B cell (primary cell): ENCODE measurements around the gene CSTF3. TPM values are rescaled to one million over a fixed set of nuclear protein-coding genes. Genes with fewer than 3 reads are reported as not detected.

Experiments
- ATAC-seq: fragments of 200-7000 bp; cut with Tn5 transposase; one replicate; pipeline ENCODE4 v1.10.0; 2021; ENCODE audit warnings: low read depth, mild to moderate bottlenecking, moderate number of reproducible peaks, moderate library complexity
- CTCF ChIA-PET: fragments of 350-600 bp; sonication (Branson Sonifier 250); formaldehyde crosslinking; loops from one replicate; lab custom pipeline; 2021; ENCODE audit warnings: antibody characterized with exemption, inconsistent platforms; lab: Charles Lee
- POLR2A ChIA-PET: fragments of 350-600 bp; sonication (Branson Sonifier 250); formaldehyde crosslinking; loops from one replicate; lab custom pipeline; 2021; ENCODE audit warnings: antibody characterized with exemption; lab: Charles Lee
- DNase-seq: peaks from one replicate; pipeline ENCODE4 v3.0.0; 2013
- H2AFZ ChIP-seq: 2 replicates; pipeline ENCODE4 v1.6.1; 2012; ENCODE audit warnings: mild to moderate bottlenecking, low read depth, low read length; ENCODE audit not compliant: insufficient read depth, poor library complexity, severe bottlenecking
- H3K27ac ChIP-seq, 2 donors: 1 replicate in 1 of 2; 2 replicates in 1 of 2; pipeline ENCODE4 v1.5.1; 2012 to 2013; ENCODE audit warnings: low read length in 2 of 2, mild to moderate bottlenecking in 2 of 2, moderate library complexity in 1 of 2
- H3K27me3 ChIP-seq, 4 experiments: fragments of 200-600 bp in 1 of 4; sonication (generic) in 1 of 4; replicated peaks in 1 of 4; 1 replicate in 2 of 4; 2 replicates in 2 of 4; pipeline versions ENCODE4 v1.6.1 to v1.7.0; 2013 to 2016; ENCODE audit warnings: low read length in 3 of 4, mild to moderate bottlenecking in 2 of 4, mixed read lengths in 1 of 4, moderate library complexity in 1 of 4; ENCODE audit not compliant: insufficient read depth in 4 of 4, control insufficient read depth in 3 of 4; ENCODE audit errors: control extremely low read depth in 1 of 4
- H3K36me3 ChIP-seq, 2 experiments: replicated peaks in 1 of 2; 1 replicate in 1 of 2; 2 replicates in 1 of 2; pipeline versions ENCODE4 v1.6.1 to v1.7.1; 2013; ENCODE audit warnings: low read length in 1 of 2; ENCODE audit not compliant: insufficient read depth in 2 of 2, control insufficient read depth in 1 of 2; ENCODE audit errors: control extremely low read depth in 1 of 2, extremely low read depth in 1 of 2
- H3K4me1 ChIP-seq, 2 donors: fragments of 200-600 bp in 1 of 2; sonication (generic) in 1 of 2; 1 replicate in 1 of 2; 2 replicates in 1 of 2; pipeline versions ENCODE4 v1.5.1 to v1.6.1; 2013 to 2017; ENCODE audit warnings: low read length in 2 of 2; ENCODE audit not compliant: control insufficient read depth in 2 of 2, insufficient read depth in 2 of 2
- H3K4me2 ChIP-seq: replicated peaks from 2 replicates; pipeline ENCODE3; 2012; ENCODE audit warnings: mild to moderate bottlenecking, low read depth, low read length; ENCODE audit not compliant: poor library complexity, severe bottlenecking
- H3K4me3 ChIP-seq, 5 experiments: fragments of 200-600 bp in 1 of 5; sonication (generic) in 1 of 5; 1 replicate in 3 of 5; 2 replicates in 2 of 5; pipeline versions ENCODE4 v1.5.1 to v1.7.0; 2011 to 2016; ENCODE audit warnings: low read length in 4 of 5, mild to moderate bottlenecking in 4 of 5, low read depth in 2 of 5, control low read depth in 1 of 5, moderate library complexity in 1 of 5; ENCODE audit not compliant: insufficient read depth in 1 of 5; ENCODE audit errors: control extremely low read depth in 1 of 5, extremely low read depth in 1 of 5
- H3K79me2 ChIP-seq: fragments of 200-600 bp; sonication (generic); one replicate; pipeline ENCODE4 v1.6.0; 2016; ENCODE audit warnings: low read length; ENCODE audit not compliant: control insufficient read depth, insufficient read depth
- H3K9ac ChIP-seq: fragments of 200-600 bp; sonication (generic); 2 replicates; pipeline ENCODE4 v1.6.1; 2017; ENCODE audit warnings: mild to moderate bottlenecking, low read length, moderate library complexity
- H3K9me3 ChIP-seq, 3 donors: one replicate each; pipeline versions ENCODE4 v1.6.1 to v1.7.1; 2013; ENCODE audit warnings: low read length in 2 of 3; ENCODE audit not compliant: control insufficient read depth in 2 of 3, insufficient read depth in 1 of 3; ENCODE audit errors: control extremely low read depth in 1 of 3
- H4K20me1 ChIP-seq: 2 replicates; pipeline ENCODE4 v1.6.0; 2012; ENCODE audit warnings: mild to moderate bottlenecking, low read length; ENCODE audit not compliant: insufficient read depth, control insufficient read depth, poor library complexity, severe bottlenecking
- H3K27ac Mint-ChIP-seq: one replicate; pipeline ENCODE4 v1.8.0; 2021; ENCODE audit warnings: mixed read lengths
- H3K27me3 Mint-ChIP-seq: one replicate; pipeline ENCODE4 v1.8.0; 2021; ENCODE audit warnings: mixed read lengths
- H3K4me1 Mint-ChIP-seq: one replicate; pipeline ENCODE4 v1.8.0; 2021; ENCODE audit warnings: mixed read lengths
- H3K4me3 Mint-ChIP-seq: one replicate; pipeline ENCODE4 v1.8.0; 2021; ENCODE audit warnings: mixed read lengths
- H3K9me3 Mint-ChIP-seq: one replicate; pipeline ENCODE4 v1.8.0; 2022; ENCODE audit warnings: mixed read lengths; ENCODE audit not compliant: insufficient read depth
- EZH2 ChIP-seq: IDR thresholded peaks from 2 replicates; pipeline ENCODE4 v1.6.1; 2012; ENCODE audit warnings: borderline replicate concordance, low read depth, mild to moderate bottlenecking, moderate library complexity, low read length; ENCODE audit not compliant: insufficient read depth, poor library complexity, severe bottlenecking
- WGBS: methylation state at CpG from one replicate; pipeline ENCODE4 v1.1.5; 2013; ENCODE audit warnings: missing lambda C conversion rate; ENCODE audit not compliant: insufficient coverage; 5-methylcytosine and 5-hydroxymethylcytosine counted together
- intact Hi-C: fragments of 100-400 bp; cut with micrococcal nuclease; formaldehyde crosslinking; loops from one replicate; pipeline ENCODE4 v1.10.0; 2022
- polyA plus RNA-seq: library from polyadenylated mRNA; depleted of rRNA; stranded (reverse); fragments of >200 nt; gene quantifications from 2 replicates; pipeline ENCODE4 v1.2.3, GENCODE V29; 2012
- total RNA-seq, 2 donors: library from RNA; stranded (reverse); fragments of 120-200 nt in 1 of 2; gene quantifications; 1 replicate in 1 of 2; 2 replicates in 1 of 2; pipeline versions ENCODE4 v1.2.3 to v1.2.4, GENCODE V29; 2013 to 2022
- TF ChIP-seq, protein P1 (sequence below): fragments of 200-600 bp; IDR thresholded peaks from one replicate; pipeline ENCODE4 v1.8.0; 2022; ENCODE audit warnings: antibody characterized with exemption, mild to moderate bottlenecking

The CSTF3 gene
- total and polyA plus RNA-seq, 2 donors (not counting 1 experiment from before 2014, with no cell fraction given): 14.4 to 42.2 TPM

DNA sequence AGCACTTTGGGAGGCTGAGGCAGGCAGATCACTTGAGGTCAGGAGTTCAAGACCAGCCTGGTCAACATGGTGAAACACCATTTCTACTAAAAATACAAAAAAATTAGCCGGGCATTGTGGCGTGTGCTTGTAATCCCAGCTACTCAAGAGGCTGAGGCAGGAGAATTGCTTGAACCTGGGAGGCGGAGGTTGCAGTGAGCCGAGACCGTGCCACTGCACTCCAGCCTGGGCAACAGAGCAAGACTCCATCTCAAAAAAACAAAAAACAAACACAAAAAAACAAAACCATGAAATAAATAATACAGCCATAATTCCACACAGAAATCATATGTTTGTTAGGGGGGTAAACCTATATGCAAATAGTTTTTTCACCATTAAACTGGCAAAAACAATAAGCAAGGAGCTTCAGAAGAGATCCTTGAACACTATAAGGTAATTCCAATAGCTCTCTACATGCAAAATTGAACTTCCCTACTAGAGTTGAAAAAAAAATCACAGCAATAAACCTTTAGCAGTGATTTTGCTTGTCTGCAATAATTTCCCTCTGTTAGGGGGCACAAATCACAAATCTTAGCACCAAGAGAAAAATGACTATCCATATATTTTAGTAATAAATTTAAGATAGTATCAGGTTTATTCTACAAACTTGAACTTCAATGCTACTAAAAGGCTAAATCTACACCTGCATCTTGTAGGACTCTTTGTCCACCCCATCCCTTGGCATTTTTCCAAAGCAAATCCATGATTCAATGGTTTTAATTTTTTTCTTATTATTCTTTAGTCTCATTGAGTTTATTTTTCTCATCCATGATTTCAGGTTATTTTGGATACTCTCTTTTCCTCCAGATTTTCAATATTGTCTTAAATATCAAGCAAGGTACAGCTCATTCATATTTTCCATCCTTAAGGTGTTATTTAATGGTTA is 3.9 kb downstream of the CSTF3 start:
- Mint-ChIP-seq H3K4me1 (peaks cover 58% of the 10 kb centered on the region), H3K4me3 (no peak overlapping the region), H3K27me3 (no peaks in the 10 kb centered on the region), H3K9me3 (no peaks in the 10 kb centered on the region), H3K27ac (no peak overlapping the region)
- Histone ChIP-seq H3K27ac (no peak overlapping the region), H3K36me3 (no peaks in the 10 kb centered on the region), H3K9me3 (no peaks in the 10 kb centered on the region), H3K4me3 (no peak overlapping the region), H3K4me1 (peaks cover 25 to 32% of the 10 kb centered on the region in 2 donors), H3K27me3 (no peaks in the 10 kb centered on the region), H3K79me2 (peaks cover 97% of the 10 kb centered on the region), H3K4me2 (no peak overlapping the region), H2AFZ (no peak overlapping the region), H3K9ac (no peak overlapping the region), H4K20me1 (peaks cover 6% of the 10 kb centered on the region)
- POLR2A ChIA-PET: interaction anchor here (0.6 kb wide), 1 partner anchor 143 kb away, joined by 3 read pairs; no protein-coding TSS in a partner anchor
- DNase-seq (no peak), ATAC-seq (no peak)
- CTCF ChIA-PET: no interaction called here
- 100% methylated on average over 2 of the region's 5 CpGs for WGBS
- TF ChIP-seq, protein P1, sequence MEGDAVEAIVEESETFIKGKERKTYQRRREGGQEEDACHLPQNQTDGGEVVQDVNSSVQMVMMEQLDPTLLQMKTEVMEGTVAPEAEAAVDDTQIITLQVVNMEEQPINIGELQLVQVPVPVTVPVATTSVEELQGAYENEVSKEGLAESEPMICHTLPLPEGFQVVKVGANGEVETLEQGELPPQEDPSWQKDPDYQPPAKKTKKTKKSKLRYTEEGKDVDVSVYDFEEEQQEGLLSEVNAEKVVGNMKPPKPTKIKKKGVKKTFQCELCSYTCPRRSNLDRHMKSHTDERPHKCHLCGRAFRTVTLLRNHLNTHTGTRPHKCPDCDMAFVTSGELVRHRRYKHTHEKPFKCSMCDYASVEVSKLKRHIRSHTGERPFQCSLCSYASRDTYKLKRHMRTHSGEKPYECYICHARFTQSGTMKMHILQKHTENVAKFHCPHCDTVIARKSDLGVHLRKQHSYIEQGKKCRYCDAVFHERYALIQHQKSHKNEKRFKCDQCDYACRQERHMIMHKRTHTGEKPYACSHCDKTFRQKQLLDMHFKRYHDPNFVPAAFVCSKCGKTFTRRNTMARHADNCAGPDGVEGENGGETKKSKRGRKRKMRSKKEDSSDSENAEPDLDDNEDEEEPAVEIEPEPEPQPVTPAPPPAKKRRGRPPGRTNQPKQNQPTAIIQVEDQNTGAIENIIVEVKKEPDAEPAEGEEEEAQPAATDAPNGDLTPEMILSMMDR: no peak
- no peak for TF ChIP-seq EZH2
- intact Hi-C loops: no loop called here

DNA sequence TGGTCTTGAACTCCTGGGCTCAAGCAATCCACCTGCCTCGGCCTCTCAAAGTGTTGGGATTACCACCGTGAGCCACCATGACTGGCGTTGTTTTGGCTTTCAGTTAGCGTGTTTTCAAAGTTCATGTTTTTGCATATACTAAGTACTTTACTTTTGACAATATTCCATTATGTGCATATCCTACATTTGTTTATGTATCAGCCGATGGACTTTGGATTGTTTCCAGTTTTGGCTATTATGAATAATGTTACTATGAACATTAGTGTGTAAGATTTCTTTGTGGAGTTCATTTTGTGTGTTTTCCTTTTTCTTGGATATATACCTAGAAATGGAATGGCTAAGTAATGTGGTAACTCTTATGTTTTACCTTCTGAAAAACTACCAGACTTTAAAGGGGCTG is 9.9 kb downstream of the CSTF3 start:
- H3K9me3 ChIP-seq: no peaks in the 10 kb centered on the region
- no peaks in the 10 kb centered on the region for H3K36me3 ChIP-seq
- WGBS: 100% methylated on average over 2 of the region's 5 CpGs
- H3K4me2 ChIP-seq: no peak overlapping the region
- ATAC-seq (no peak), DNase-seq (no peak)
- peaks cover 46% of the 10 kb centered on the region for H4K20me1 ChIP-seq
- TF ChIP-seq EZH2: no peak
- TF ChIP-seq, protein P1: no peak
- no peaks in the 10 kb centered on the region for H3K27me3 Mint-ChIP-seq
- H3K4me3 Mint-ChIP-seq: no peak overlapping the region
- H3K79me2 ChIP-seq: peaks cover 99% of the 10 kb centered on the region
- CTCF ChIA-PET: no interaction called here
- no peak overlapping the region for H3K4me3 ChIP-seq
- no peak overlapping the region for H3K27ac Mint-ChIP-seq
- H3K9me3 Mint-ChIP-seq: no peaks in the 10 kb centered on the region
- H3K4me1 Mint-ChIP-seq: peaks cover 18% of the 10 kb centered on the region
- no peak overlapping the region for H2AFZ ChIP-seq
- H3K27ac ChIP-seq: no peak overlapping the region
- no peak overlapping the region for H3K9ac ChIP-seq
- no peaks in the 10 kb centered on the region for H3K27me3 ChIP-seq
- intact Hi-C loops: no loop called here
- H3K4me1 ChIP-seq: no peaks in the 10 kb centered on the region
- POLR2A ChIA-PET: no interaction called here
